Endothelial cell (in vitro differentiated cells): Measurements from ENCODE around the gene DAPK2. TPM values are rescaled to one million over a fixed set of nuclear protein-coding genes. Genes with fewer than 3 reads are reported as not detected.
A peak's percentile ranks its signal among the peaks of the same experiment; 100 is the strongest.

Source experiments
- DNase-seq: peaks from one replicate; pipeline ENCODE4 v3.0.0; 2021; ENCODE audit warnings: low spot score
- H3K27ac Mint-ChIP-seq: one replicate; pipeline ENCODE4 v1.8.0; 2021; ENCODE audit warnings: mixed read lengths, inconsistent platforms; ENCODE audit not compliant: unreplicated experiment
- H3K27me3 Mint-ChIP-seq: one replicate; pipeline ENCODE4 v1.8.0; 2021; ENCODE audit warnings: mild to moderate bottlenecking, moderate library complexity, mixed read lengths, inconsistent platforms; ENCODE audit not compliant: unreplicated experiment
- H3K36me3 Mint-ChIP-seq: one replicate; pipeline ENCODE4 v1.8.0; 2021; ENCODE audit warnings: mild to moderate bottlenecking, low read depth, mixed read lengths, inconsistent platforms; ENCODE audit not compliant: unreplicated experiment
- H3K4me1 Mint-ChIP-seq: one replicate; pipeline ENCODE4 v1.8.0; 2021; ENCODE audit warnings: mild to moderate bottlenecking, mixed read lengths, inconsistent platforms; ENCODE audit not compliant: unreplicated experiment
- H3K4me3 Mint-ChIP-seq: one replicate; pipeline ENCODE4 v1.8.0; 2021; ENCODE audit warnings: mild to moderate bottlenecking, mixed read lengths, inconsistent platforms; ENCODE audit not compliant: unreplicated experiment
- H3K9me3 Mint-ChIP-seq: one replicate; pipeline ENCODE4 v1.8.0; 2021; ENCODE audit warnings: mixed read lengths, inconsistent platforms; ENCODE audit not compliant: unreplicated experiment
- total RNA-seq: library from RNA; stranded (reverse); fragmentation: NEBNext Ultra II Directional; extraction: Animal tissue kit (Norgen Biotek cat#: 25700); gene quantifications from one replicate; pipeline ENCODE4 v1.2.1, GENCODE V29; 2021; ENCODE audit not compliant: unreplicated experiment
- TF ChIP-seq, protein P1 (sequence below): fragments of 200-600 bp; sonication (generic); IDR thresholded peaks from one replicate; pipeline ENCODE4 v1.5.0; 2021; ENCODE audit warnings: antibody characterized with exemption; ENCODE audit not compliant: unreplicated experiment

DAPK2 gene
- total RNA-seq, 1 donor from 2014 or later = 10.0 TPM

- Mint-ChIP-seq H3K27me3 (peaks cover 2% of the 10 kb centered on the region), H3K9me3 (no peaks in the 10 kb centered on the region), H3K4me3 (no peak overlapping the region), H3K27ac (peak overlapping the region; percentile 61), H3K4me1 (peaks cover 34% of the 10 kb centered on the region), H3K36me3 (no peaks in the 10 kb centered on the region)
- TF ChIP-seq, protein P1, sequence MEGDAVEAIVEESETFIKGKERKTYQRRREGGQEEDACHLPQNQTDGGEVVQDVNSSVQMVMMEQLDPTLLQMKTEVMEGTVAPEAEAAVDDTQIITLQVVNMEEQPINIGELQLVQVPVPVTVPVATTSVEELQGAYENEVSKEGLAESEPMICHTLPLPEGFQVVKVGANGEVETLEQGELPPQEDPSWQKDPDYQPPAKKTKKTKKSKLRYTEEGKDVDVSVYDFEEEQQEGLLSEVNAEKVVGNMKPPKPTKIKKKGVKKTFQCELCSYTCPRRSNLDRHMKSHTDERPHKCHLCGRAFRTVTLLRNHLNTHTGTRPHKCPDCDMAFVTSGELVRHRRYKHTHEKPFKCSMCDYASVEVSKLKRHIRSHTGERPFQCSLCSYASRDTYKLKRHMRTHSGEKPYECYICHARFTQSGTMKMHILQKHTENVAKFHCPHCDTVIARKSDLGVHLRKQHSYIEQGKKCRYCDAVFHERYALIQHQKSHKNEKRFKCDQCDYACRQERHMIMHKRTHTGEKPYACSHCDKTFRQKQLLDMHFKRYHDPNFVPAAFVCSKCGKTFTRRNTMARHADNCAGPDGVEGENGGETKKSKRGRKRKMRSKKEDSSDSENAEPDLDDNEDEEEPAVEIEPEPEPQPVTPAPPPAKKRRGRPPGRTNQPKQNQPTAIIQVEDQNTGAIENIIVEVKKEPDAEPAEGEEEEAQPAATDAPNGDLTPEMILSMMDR = no peak
- no peak for DNase-seq
Observed at GRCh38 chr15:63887630-63888029, 158.7 kb downstream of the DAPK2 start.

DNA sequence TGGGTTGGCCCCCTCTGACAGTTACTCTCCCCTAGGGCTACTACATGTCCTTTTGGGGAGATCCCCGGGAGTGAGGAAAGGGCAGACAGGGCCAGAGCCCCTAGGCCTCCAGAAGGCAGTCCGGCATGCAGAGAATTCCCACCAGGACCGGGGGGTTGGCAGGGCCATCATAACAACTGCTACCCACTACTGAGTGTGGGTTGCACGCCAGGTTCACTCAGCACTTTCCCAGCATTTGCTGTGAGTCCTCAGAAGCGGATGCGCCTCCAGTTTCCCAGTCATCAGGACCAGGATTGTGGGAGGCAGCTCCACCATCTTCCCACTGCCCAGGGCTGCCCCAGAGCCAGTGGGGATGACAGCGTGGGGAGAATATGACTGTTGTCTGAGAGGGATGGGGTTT lies 161.3 kb downstream of the DAPK2 start:
- H3K9me3 Mint-ChIP-seq = no peaks in the 10 kb centered on the region
- H3K4me3 Mint-ChIP-seq = no peak overlapping the region
- H3K27me3 Mint-ChIP-seq = peaks cover 2% of the 10 kb centered on the region
- H3K4me1 Mint-ChIP-seq = peaks cover 41% of the 10 kb centered on the region
- H3K36me3 Mint-ChIP-seq = no peaks in the 10 kb centered on the region
- no peak for DNase-seq
- TF ChIP-seq, protein P1 = no peak
- no peak overlapping the region for H3K27ac Mint-ChIP-seq

- Mint-ChIP-seq H3K36me3 (no peaks in the 10 kb centered on the region), H3K27ac (no peak overlapping the region), H3K4me3 (peak overlapping the region; percentile 44), H3K9me3 (no peaks in the 10 kb centered on the region), H3K27me3 (peaks cover 5% of the 10 kb centered on the region), H3K4me1 (peaks cover 43% of the 10 kb centered on the region)
- TF ChIP-seq, protein P1 = no peak
- DNase-seq = no peak
Observed at GRCh38 chr15:63881431-63881830, 164.9 kb downstream of the DAPK2 start.

DNA sequence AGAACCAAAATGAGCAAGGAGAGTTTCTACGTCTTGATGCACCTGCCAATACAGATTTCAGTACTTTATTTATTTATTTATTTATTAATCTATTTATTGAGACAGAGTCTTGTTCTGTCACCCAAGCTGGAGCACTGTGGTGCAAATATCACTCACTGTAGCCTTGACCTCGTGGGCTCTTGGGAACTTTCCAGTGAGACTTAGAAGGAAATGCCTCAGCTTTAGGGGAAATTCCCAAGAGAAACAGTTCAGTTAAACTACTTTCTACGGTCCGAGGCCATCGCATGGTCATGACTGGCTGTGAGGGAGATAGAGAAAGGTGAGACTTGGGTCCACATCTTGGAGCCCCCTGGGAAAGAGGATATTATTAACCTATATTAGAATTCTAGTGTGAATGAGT lies 165.5 kb downstream of the DAPK2 start:
- Mint-ChIP-seq H3K4me3 (no peak overlapping the region), H3K27ac (no peak overlapping the region), H3K9me3 (no peaks in the 10 kb centered on the region), H3K36me3 (no peaks in the 10 kb centered on the region), H3K27me3 (peaks cover 5% of the 10 kb centered on the region), H3K4me1 (peaks cover 43% of the 10 kb centered on the region)
- DNase-seq = no peak
- TF ChIP-seq, protein P1 = no peak

- Mint-ChIP-seq H3K4me1 (peaks cover 43% of the 10 kb centered on the region), H3K27me3 (peaks cover 5% of the 10 kb centered on the region), H3K9me3 (no peaks in the 10 kb centered on the region), H3K36me3 (no peaks in the 10 kb centered on the region), H3K4me3 (no peak overlapping the region), H3K27ac (no peak overlapping the region)
- DNase-seq = no peak
- TF ChIP-seq, protein P1 = no peak
Observed at GRCh38 chr15:63879995-63880394, 166.3 kb downstream of the DAPK2 start.
